Nephron progenitor cell (in vitro differentiated cells): Measurements from ENCODE around the gene EBF4.

Experiments used
- DNase-seq: peaks from one replicate; pipeline ENCODE4 v3.0.0; 2021
- H3K27ac Mint-ChIP-seq: 2 replicates; pipeline ENCODE4 v1.8.0; 2021; ENCODE audit warnings: mild to moderate bottlenecking, moderate library complexity, mixed read lengths
- H3K27me3 Mint-ChIP-seq: 2 replicates; pipeline ENCODE4 v1.8.0; 2021; ENCODE audit warnings: mild to moderate bottlenecking, low read depth, mixed read lengths; ENCODE audit not compliant: poor library complexity
- H3K36me3 Mint-ChIP-seq: 2 replicates; pipeline ENCODE4 v1.8.0; 2021; ENCODE audit warnings: low read depth, mixed read lengths
- H3K4me1 Mint-ChIP-seq: 2 replicates; pipeline ENCODE4 v1.8.0; 2021; ENCODE audit warnings: mixed read lengths
- H3K4me3 Mint-ChIP-seq: 2 replicates; pipeline ENCODE4 v1.8.0; 2021; ENCODE audit warnings: mild to moderate bottlenecking, moderate library complexity, mixed read lengths
- H3K9me3 Mint-ChIP-seq: 2 replicates; pipeline ENCODE4 v1.8.0; 2021; ENCODE audit warnings: mild to moderate bottlenecking, moderate library complexity, mixed read lengths
- TF ChIP-seq, protein P1 (sequence below): fragments of 200-600 bp; sonication (generic); IDR thresholded peaks from 2 replicates; pipeline ENCODE4 v1.5.0; 2021; ENCODE audit warnings: antibody characterized with exemption

Gene EBF4

DNA sequence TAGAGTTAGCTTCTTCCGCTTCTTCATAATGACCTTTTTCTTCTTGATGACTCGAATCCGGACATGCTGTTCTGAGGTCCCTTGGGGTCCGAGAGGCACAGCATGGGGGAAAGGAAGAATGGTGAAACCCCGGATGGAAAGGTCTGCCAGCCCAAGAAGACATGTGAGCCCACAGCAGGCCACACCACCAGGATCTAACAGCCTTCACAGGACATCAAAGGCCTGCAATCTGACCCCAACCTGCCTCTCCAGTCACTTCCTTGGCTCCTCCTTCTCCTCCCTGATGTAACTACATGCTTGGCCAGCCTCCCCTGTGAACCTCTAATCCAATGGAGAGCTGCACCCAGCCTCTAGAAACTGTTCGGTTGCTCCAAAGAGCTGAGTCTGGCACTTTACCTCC is 106.2 kb downstream of the EBF4 start:
- Mint-ChIP-seq H3K9me3 (no peaks in the 10 kb centered on the region), H3K4me3 (peak overlapping the region; percentile 99), H3K27me3 (peaks cover 24% of the 10 kb centered on the region), H3K36me3 (peaks cover 37% of the 10 kb centered on the region), H3K27ac (peak overlapping the region; percentile 95), H3K4me1 (peaks cover 49% of the 10 kb centered on the region)
- TF ChIP-seq, protein P1, sequence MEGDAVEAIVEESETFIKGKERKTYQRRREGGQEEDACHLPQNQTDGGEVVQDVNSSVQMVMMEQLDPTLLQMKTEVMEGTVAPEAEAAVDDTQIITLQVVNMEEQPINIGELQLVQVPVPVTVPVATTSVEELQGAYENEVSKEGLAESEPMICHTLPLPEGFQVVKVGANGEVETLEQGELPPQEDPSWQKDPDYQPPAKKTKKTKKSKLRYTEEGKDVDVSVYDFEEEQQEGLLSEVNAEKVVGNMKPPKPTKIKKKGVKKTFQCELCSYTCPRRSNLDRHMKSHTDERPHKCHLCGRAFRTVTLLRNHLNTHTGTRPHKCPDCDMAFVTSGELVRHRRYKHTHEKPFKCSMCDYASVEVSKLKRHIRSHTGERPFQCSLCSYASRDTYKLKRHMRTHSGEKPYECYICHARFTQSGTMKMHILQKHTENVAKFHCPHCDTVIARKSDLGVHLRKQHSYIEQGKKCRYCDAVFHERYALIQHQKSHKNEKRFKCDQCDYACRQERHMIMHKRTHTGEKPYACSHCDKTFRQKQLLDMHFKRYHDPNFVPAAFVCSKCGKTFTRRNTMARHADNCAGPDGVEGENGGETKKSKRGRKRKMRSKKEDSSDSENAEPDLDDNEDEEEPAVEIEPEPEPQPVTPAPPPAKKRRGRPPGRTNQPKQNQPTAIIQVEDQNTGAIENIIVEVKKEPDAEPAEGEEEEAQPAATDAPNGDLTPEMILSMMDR, result no peak
- DNase-seq, result peak; percentile 56

DNA sequence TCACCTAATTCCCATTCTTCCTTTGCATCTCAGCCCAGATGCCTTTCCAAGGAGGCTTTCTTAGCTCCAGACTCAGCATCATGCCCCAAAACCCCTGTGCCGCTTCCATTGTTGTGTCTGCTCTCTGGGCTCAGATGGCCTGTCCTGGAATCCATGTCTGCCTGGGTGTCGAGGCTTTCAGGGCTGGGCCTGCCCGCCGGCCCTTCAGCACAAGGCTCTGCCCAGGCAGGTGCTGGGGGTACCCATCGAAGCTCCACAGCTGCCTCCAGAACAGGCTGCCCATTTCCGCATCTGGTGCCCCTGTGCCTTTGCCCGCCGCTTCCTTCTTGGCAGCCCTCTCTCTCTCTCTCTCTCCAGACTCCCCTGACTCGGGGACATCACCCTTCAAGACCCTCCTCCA is 106.7 kb downstream of the EBF4 start:
- Mint-ChIP-seq H3K9me3 (no peaks in the 10 kb centered on the region), H3K36me3 (peaks cover 34% of the 10 kb centered on the region), H3K27me3 (peaks cover 28% of the 10 kb centered on the region), H3K4me1 (peaks cover 53% of the 10 kb centered on the region), H3K4me3 (peak overlapping the region; percentile 99), H3K27ac (peak overlapping the region; percentile 95)
- DNase-seq, result no peak
- TF ChIP-seq, protein P1, result no peak

DNA sequence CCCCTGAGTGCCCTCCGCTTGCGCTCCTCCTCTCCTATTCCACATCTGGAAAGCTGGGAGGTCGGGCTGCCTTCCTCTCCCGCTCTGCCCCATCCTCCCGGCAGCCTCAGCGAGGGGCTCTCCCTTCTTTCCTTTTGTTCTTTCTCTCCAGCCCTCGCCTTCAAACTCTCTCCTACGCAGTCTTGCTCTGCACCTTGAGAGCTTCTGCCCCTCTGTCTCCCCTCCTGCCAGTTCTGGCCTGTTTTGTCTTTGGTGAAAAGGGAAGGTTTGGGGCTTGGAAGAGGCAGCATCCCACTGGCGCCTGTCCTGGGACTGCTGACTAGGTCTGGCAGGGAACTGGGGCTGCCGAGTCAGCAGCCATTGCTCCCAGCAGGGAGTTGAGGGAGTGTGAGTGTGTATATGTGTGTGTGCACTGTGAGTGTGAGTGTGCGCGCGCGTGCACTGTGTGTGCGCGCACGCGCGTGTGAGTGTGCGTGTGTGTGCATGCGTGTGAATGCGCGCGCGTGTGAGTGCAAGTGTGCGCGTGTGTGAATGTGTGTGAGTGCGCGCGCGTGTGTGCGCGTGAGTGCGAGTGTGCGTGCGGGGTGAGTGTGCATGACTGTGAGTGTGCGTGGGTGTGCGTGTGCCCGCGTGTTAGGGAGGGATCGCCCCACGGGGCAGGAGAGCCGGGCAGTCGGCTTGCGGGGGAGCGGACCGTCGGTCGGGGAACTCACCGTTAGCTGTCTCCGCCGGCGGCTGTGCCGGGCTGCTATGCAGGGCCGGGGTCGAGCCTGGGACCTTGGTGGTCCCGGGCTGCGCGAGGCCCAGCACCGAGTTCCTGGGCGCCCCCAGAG is 107.3 kb downstream of the EBF4 start:
- Mint-ChIP-seq H3K4me3 (peak overlapping the region; percentile 99), H3K36me3 (peaks cover 29% of the 10 kb centered on the region), H3K27me3 (peaks cover 35% of the 10 kb centered on the region), H3K4me1 (peaks cover 58% of the 10 kb centered on the region), H3K9me3 (no peaks in the 10 kb centered on the region), H3K27ac (peak overlapping the region; percentile 95)
- TF ChIP-seq, protein P1, result no peak
- peak; percentile 33 for DNase-seq

DNA sequence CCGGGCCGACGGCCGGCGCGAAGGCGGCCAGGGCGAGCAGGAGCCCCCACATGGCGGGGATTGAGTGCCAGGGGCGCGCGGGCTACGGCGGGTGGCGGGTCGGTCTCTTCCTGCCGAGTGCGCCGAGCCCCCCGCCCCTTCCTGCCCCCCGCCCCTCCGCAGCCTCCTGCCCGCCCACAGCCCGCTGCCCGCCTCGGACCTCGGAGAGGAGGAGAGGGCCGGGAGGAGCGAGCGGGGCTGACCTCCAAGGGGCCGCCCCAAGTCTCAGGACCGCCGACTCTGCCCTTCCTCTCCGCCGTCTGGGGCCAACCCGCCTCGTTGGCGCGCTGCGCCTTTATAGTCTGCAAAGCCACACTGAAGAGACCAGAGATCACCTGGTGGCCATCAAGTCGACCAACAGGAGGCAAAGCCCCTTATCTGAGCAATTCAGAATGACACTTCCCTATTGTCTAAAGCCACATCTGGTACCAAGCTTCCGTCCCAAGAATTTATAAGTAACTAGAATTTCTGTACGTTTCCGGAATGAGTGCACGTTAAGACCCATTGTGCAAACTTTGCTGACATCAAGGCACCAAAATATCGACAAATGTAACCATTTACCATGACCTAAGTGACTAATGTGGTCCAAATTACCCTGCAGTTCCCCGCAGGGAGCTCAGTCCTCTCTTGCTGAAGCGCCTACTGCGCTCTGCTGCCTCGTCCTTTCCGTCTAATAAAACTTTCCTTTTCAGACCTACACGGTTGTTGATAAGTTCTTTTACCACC is 108.1 kb downstream of the EBF4 start, which contains the start of gene CPXM1:
CPXM1 (minus strand) TSS at position 107 of the 765 bp plus-strand sequence; CDS start at position 52, 55 bp downstream.
- H3K27ac Mint-ChIP-seq, result peak within 1 kb of the TSS; percentile 96

DNA sequence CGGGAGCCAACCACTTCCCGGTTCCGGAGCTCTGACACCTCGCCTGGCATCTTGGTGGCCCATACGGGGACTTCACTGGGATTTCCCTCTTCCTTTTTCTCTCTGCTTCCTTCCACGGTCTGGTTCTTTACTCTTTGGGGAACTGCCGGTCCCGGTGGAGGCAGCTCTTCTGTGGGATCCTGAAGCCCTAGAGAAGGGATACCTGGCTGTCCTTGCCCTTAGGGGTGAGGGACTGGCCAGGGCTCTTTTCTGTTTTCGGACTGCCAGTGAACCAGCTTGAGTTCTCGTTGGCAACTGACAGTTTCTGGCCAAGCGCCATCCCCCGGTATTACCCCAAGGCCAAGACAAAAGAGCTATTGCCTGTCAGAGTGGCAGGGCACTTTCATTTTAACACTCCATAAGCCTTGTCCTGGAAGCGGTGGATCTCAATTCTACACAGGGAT is 108.7 kb downstream of the EBF4 start:
- peak overlapping the region; percentile 92 for H3K4me3 Mint-ChIP-seq
- H3K27ac Mint-ChIP-seq, result no peak overlapping the region
- H3K9me3 Mint-ChIP-seq, result no peaks in the 10 kb centered on the region
- DNase-seq, result no peak
- TF ChIP-seq, protein P1, result no peak
- peaks cover 23% of the 10 kb centered on the region for H3K36me3 Mint-ChIP-seq
- H3K27me3 Mint-ChIP-seq, result peaks cover 49% of the 10 kb centered on the region
- H3K4me1 Mint-ChIP-seq, result peaks cover 68% of the 10 kb centered on the region

More for the DNA sequence above, 108.1 kb downstream of the EBF4 start, which contains the start of gene CPXM1:
- Mint-ChIP-seq H3K4me1 (peaks cover 62% of the 10 kb centered on the region), H3K9me3 (no peaks in the 10 kb centered on the region), H3K36me3 (peaks cover 24% of the 10 kb centered on the region), H3K4me3 (peak within 1 kb of the TSS; percentile 99), H3K27me3 (peaks cover 43% of the 10 kb centered on the region)
- DNase-seq, result peak; percentile 82
- TF ChIP-seq, protein P1, result peak; percentile 6
